Mesenteric fat pad (tissue), 1 donor: ENCODE data around the gene C5orf15. TPM values are rescaled to one million over a fixed set of nuclear protein-coding genes. Genes with fewer than 3 reads are reported as not detected.

Experiments
- total RNA-seq: library from RNA; stranded (reverse); fragmentation: NEBNext Ultra II Directional; extraction: Animal tissue kit (Norgen Biotek cat#: 25700); gene quantifications from one replicate; pipeline ENCODE4 v1.2.1, GENCODE V29; 2021
- donor health status: DM: yes; HTN: yes; CAD: no.

The C5orf15 gene
- total RNA-seq, 1 donor from 2014 or later = 29.7 TPM

Other genes with a start within 250 kb of the C5orf15 start
- gene VDAC1, start 36.4 kb upstream of the C5orf15 start, total RNA-seq = 165 TPM
- gene TCF7, start 146.1 kb upstream of the C5orf15 start, total RNA-seq = 3.9 TPM
- gene SKP1, start 208.3 kb upstream of the C5orf15 start, total RNA-seq = 288 TPM